ENCODE results near the gene FYCO1. TPM values are rescaled to one million over a fixed set of nuclear protein-coding genes. Genes with fewer than 3 reads are reported as not detected.

FYCO1 gene
- total and polyA plus RNA-seq, 10 of the 15 experiments (the other 5 are each of a cell fraction or from before 2014, with no cell fraction given), result 1.5 to 8.4 (median 6.5) TPM

DNA sequence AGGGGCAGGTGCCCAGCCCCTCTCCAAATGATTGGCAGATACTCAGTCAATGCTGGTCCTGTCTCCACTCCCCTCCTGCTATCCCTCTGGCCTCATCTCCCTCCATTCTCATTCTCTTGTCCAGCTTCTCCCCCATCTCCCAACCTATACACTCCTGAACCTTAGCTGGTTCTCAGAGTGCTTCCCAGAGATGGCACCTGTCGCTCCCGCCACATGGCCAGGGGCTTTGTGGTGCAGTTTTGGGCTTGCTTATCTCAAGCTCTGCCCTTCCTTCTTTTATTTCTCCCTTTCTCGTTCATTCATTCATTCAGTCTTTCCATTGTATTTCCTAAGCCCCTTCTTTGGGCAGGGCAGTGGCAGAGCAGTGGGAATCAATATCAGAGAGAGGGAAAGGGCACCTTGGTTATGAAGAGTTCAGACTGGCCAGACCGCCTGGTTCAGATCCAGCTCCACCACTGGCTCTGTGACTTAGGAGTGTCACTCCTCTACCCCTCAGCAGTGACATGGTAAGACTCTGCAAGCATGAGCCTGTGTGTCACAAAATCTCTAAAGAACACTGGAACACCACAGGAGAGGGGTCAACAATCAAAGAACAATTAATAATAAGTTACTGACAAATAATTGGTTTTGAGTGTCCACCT, 72.6 kb downstream of the FYCO1 start:
- Histone ChIP-seq H2AFZ (ENCODE audit: control insufficient read depth, low read depth, low read length) (no peak overlapping the region), H3K4me2 (ENCODE audit: control insufficient read depth, insufficient read depth) (no peak overlapping the region), H3K9ac (ENCODE audit: control insufficient read depth, insufficient read depth, low read length) (no peak overlapping the region), H3K36me3 (ENCODE audit: control insufficient read depth in 2 of 2, insufficient read depth in 2 of 2, low read length in 1 of 2) (peaks cover 6 to 9% of the 10 kb centered on the region in 2 experiments), H3K27ac (ENCODE audit: control insufficient read depth, insufficient read depth) (no peak overlapping the region), H3K4me1 (ENCODE audit: control insufficient read depth, insufficient read depth, low read length) (no peaks in the 10 kb centered on the region), H3K9me3 (replicated peaks; ENCODE audit: control insufficient read depth, insufficient read depth, low read length) (no peaks in the 10 kb centered on the region), H3K27me3 (replicated peaks in 1 of 2; ENCODE audit: control insufficient read depth in 2 of 2, insufficient read depth in 2 of 2, low read length in 1 of 2) (no peaks in the 10 kb centered on the region), H3K79me2 (ENCODE audit: control insufficient read depth, insufficient read depth, low read length) (no peaks in the 10 kb centered on the region), H3K4me3 (no peak overlapping the region), H4K20me1 (ENCODE audit: control insufficient read depth, insufficient read depth) (no peaks in the 10 kb centered on the region)
- in situ Hi-C loops (cut with MboI), result no loop called here
- CTCF ChIA-PET, result interaction anchor here (0.7 to 4.7 kb wide), 7 partner anchors 16 to 263 kb away, joined by 3 to 28 read pairs (median 4); no protein-coding TSS in a partner anchor
- DNase-seq (ENCODE audit: low read depth, low spot score) (no peak), ATAC-seq (no peak), FAIRE-seq (no peak)
- BruUV-seq (replicated peaks), result no TSS peak
- SMC1A ChIA-PET (ENCODE audit: uncharacterized antibody, unreplicated experiment), result interaction anchor here (0.7 to 5.8 kb wide), 10 partner anchors 7 to 160 kb away, joined by 3 to 42 read pairs (median 6); partner anchors contain the start of gene LZTFL1
- 83% methylated on average over 4 of the region's 4 CpGs for WGBS (ENCODE audit: insufficient coverage, insufficient replicate concordance, low lambda C conversion rate, missing lambda C conversion rate)
- intact Hi-C loops (cut with micrococcal nuclease; ENCODE audit: unreplicated experiment), result no loop called here
- POLR2A ChIA-PET, result no interaction called here
- RAD21 ChIA-PET (ENCODE audit: unreplicated experiment), result interaction anchor here (0.9 to 4.9 kb wide), 3 partner anchors 12 to 58 kb away, joined by 3 to 27 read pairs (median 6); no protein-coding TSS in a partner anchor
- no peak for TF ChIP-seq TCF3 (IDR thresholded peaks at IDR 0.05; ENCODE audit: borderline replicate concordance, insufficient read depth, low read depth, low read length)
- TF ChIP-seq REST (IDR thresholded peaks at IDR 0.05; ENCODE audit: low read depth, low read length), result no peak
- TF ChIP-seq, protein P1, sequence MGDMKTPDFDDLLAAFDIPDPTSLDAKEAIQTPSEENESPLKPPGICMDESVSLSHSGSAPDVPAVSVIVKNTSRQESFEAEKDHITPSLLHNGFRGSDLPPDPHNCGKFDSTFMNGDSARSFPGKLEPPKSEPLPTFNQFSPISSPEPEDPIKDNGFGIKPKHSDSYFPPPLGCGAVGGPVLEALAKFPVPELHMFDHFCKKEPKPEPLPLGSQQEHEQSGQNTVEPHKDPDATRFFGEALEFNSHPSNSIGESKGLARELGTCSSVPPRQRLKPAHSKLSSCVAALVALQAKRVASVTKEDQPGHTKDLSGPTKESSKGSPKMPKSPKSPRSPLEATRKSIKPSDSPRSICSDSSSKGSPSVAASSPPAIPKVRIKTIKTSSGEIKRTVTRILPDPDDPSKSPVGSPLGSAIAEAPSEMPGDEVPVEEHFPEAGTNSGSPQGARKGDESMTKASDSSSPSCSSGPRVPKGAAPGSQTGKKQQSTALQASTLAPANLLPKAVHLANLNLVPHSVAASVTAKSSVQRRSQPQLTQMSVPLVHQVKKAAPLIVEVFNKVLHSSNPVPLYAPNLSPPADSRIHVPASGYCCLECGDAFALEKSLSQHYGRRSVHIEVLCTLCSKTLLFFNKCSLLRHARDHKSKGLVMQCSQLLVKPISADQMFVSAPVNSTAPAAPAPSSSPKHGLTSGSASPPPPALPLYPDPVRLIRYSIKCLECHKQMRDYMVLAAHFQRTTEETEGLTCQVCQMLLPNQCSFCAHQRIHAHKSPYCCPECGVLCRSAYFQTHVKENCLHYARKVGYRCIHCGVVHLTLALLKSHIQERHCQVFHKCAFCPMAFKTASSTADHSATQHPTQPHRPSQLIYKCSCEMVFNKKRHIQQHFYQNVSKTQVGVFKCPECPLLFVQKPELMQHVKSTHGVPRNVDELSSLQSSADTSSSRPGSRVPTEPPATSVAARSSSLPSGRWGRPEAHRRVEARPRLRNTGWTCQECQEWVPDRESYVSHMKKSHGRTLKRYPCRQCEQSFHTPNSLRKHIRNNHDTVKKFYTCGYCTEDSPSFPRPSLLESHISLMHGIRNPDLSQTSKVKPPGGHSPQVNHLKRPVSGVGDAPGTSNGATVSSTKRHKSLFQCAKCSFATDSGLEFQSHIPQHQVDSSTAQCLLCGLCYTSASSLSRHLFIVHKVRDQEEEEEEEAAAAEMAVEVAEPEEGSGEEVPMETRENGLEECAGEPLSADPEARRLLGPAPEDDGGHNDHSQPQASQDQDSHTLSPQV (IDR thresholded peaks at IDR 0.05), result no peak
- TF ChIP-seq, protein P2, sequence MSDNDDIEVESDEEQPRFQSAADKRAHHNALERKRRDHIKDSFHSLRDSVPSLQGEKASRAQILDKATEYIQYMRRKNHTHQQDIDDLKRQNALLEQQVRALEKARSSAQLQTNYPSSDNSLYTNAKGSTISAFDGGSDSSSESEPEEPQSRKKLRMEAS (IDR thresholded peaks at IDR 0.05; ENCODE audit: low read depth, low read length), result no peak
- no peak for TF ChIP-seq TCF7 (IDR thresholded peaks at IDR 0.05; ENCODE audit: borderline replicate concordance)
- no peak for TF ChIP-seq GATAD2B (conservative IDR thresholded peaks at IDR 0.05; ENCODE audit: low read depth)
- TF ChIP-seq ZNF217 (IDR thresholded peaks at IDR 0.05), result no peak
- no peak for TF ChIP-seq CBX5 (IDR thresholded peaks at IDR 0.05; ENCODE audit: low read depth)
- no peak for TF ChIP-seq POLR2AphosphoS2 (IDR thresholded peaks at IDR 0.05; ENCODE audit: low read depth, low read length)
- no peak for TF ChIP-seq IKZF2 (IDR thresholded peaks at IDR 0.05)
- TF ChIP-seq IRF4 (IDR thresholded peaks at IDR 0.05; ENCODE audit: low read depth, low read length), result no peak
- no peak for TF ChIP-seq NR2C1 (IDR thresholded peaks at IDR 0.05)
- TF ChIP-seq YBX1 (IDR thresholded peaks at IDR 0.05), result no peak
- no peak for TF ChIP-seq PAX5 (IDR thresholded peaks at IDR 0.05; ENCODE audit: borderline replicate concordance, low read depth, low read length)
- TF ChIP-seq, protein P3, sequence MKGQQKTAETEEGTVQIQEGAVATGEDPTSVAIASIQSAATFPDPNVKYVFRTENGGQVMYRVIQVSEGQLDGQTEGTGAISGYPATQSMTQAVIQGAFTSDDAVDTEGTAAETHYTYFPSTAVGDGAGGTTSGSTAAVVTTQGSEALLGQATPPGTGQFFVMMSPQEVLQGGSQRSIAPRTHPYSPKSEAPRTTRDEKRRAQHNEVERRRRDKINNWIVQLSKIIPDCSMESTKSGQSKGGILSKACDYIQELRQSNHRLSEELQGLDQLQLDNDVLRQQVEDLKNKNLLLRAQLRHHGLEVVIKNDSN (IDR thresholded peaks at IDR 0.05; ENCODE audit: borderline replicate concordance, extremely low read length, insufficient read depth, low read depth, low read length), result no peak

Measured in GM12878 (cell line).